22Rv1 (cell line): ENCODE measurements around the gene GALNT18.

Experiments
- CTCF ChIP-seq: fragments of 450-650 bp; IDR thresholded peaks from 2 replicates; pipeline ENCODE4 v1.5.1; 2017; ENCODE audit warnings: mild to moderate bottlenecking
- ZFX ChIP-seq: fragments of 450-650 bp; IDR thresholded peaks from 2 replicates; pipeline ENCODE4 v1.6.1; 2017; ENCODE audit warnings: antibody characterized with exemption, borderline replicate concordance

GRCh38 chr11:11329062-11329806 lies 292.6 kb downstream of the GALNT18 start:
- no peak for TF ChIP-seq CTCF
- no peak for TF ChIP-seq ZFX
